ENCODE measurements around the gene SHLD2.
"Not testable (repeated sequence)": the region's sequence is repeated elsewhere in the genome, so short reads cannot be mapped to it uniquely, and the experiment has no call there.

SHLD2 gene

GRCh38 chr10:87206922-87207321, 111.9 kb downstream of the SHLD2 start:
- H3K36me3 ChIP-seq (ENCODE audit: insufficient read depth, low read depth, low read length); H3K27me3 ChIP-seq (ENCODE audit: insufficient read depth, low read length); H3K4me1 ChIP-seq (ENCODE audit: insufficient read depth, low read length); H3K9me3 ChIP-seq (ENCODE audit: insufficient read depth, low read depth, low read length); H3K4me3 ChIP-seq (ENCODE audit: low read length); H3K9ac ChIP-seq (ENCODE audit: low read depth, low read length); H3K27ac ChIP-seq (ENCODE audit: low read length): not testable (repeated sequence)

GRCh38 chr10:87210309-87210708, 115.3 kb downstream of the SHLD2 start:
- H3K4me1 ChIP-seq (ENCODE audit: insufficient read depth, low read length): not testable (repeated sequence)

DNA sequence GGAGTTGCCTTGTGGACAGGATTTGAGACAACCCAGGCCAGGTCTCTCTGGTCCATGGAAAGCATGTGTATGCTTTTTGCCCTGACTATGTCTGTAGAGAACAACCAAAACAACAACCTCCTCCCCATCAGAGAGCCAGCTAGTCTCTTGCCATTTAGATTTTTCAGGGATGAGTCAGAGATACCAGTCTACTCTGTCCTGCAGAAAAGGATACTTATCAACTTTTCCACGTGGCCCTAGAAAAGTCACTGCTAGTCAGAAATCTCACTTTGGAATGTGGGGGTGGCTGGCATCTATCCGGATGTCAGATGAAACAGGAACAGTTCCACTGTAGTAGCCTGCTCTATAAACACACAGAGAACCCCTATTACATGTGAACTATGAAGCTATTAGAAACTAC, 116.8 kb downstream of the SHLD2 start:
- H3K27me3 ChIP-seq (ENCODE audit: insufficient read depth, low read length); H3K4me1 ChIP-seq (ENCODE audit: insufficient read depth, low read length); H3K27ac ChIP-seq (ENCODE audit: low read length); H3K36me3 ChIP-seq (ENCODE audit: insufficient read depth, low read depth, low read length); H3K9me3 ChIP-seq (ENCODE audit: insufficient read depth, low read depth, low read length); H3K9ac ChIP-seq (ENCODE audit: low read depth, low read length); H3K4me3 ChIP-seq (ENCODE audit: low read length): not testable (repeated sequence)

More at GRCh38 chr10:87210309-87210708, 115.3 kb downstream of the SHLD2 start:
- not testable (repeated sequence) for H3K9ac ChIP-seq (ENCODE audit: low read depth, low read length); H3K4me3 ChIP-seq (ENCODE audit: low read length); H3K9me3 ChIP-seq (ENCODE audit: insufficient read depth, low read depth, low read length); H3K27ac ChIP-seq (ENCODE audit: low read length); H3K27me3 ChIP-seq (ENCODE audit: insufficient read depth, low read length); H3K36me3 ChIP-seq (ENCODE audit: insufficient read depth, low read depth, low read length)

GRCh38 chr10:87213150-87213765, 118.3 kb downstream of the SHLD2 start:
- H3K4me1 ChIP-seq (ENCODE audit: insufficient read depth, low read length); H3K4me3 ChIP-seq (ENCODE audit: low read length); H3K9ac ChIP-seq (ENCODE audit: low read depth, low read length); H3K27me3 ChIP-seq (ENCODE audit: insufficient read depth, low read length); H3K36me3 ChIP-seq (ENCODE audit: insufficient read depth, low read depth, low read length); H3K9me3 ChIP-seq (ENCODE audit: insufficient read depth, low read depth, low read length); H3K27ac ChIP-seq (ENCODE audit: low read length): not testable (repeated sequence)

- not testable (repeated sequence) for H3K27ac ChIP-seq (ENCODE audit: low read length); H3K9me3 ChIP-seq (ENCODE audit: insufficient read depth, low read depth, low read length); H3K9ac ChIP-seq (ENCODE audit: low read depth, low read length); H3K4me1 ChIP-seq (ENCODE audit: insufficient read depth, low read length); H3K36me3 ChIP-seq (ENCODE audit: insufficient read depth, low read depth, low read length); H3K27me3 ChIP-seq (ENCODE audit: insufficient read depth, low read length); H3K4me3 ChIP-seq (ENCODE audit: low read length)
These were observed 118.8 kb downstream of the SHLD2 start for GRCh38 chr10:87213806-87214205.

DNA sequence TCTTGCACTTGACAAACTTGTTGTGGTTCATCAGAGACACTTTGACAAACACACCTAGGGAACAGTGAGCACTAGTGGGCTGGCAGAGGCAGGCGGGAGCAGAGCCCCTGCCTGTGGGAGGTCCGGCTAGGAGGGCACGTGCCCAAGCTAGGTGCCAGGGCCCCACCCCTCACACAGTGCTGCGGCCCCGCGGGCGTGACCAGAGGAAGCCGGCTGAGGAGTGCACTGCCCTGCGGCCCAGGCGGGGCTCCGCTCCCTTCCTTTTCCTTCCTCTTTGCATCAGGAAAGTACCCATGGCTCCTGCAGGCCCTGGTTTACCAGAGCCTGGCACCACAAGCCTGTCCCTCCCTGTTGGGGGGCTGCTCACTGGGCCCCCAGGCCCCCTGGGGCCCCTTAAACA, 121.1 kb downstream of the SHLD2 start:
- not testable (repeated sequence) for H3K4me1 ChIP-seq (ENCODE audit: insufficient read depth, low read length); H3K9ac ChIP-seq (ENCODE audit: low read depth, low read length); H3K27ac ChIP-seq (ENCODE audit: low read length)

GRCh38 chr10:87219370-87219769, 124.4 kb downstream of the SHLD2 start:
- not testable (repeated sequence) for H3K4me3 ChIP-seq (ENCODE audit: low read length); H3K9me3 ChIP-seq (ENCODE audit: insufficient read depth, low read depth, low read length); H3K27ac ChIP-seq (ENCODE audit: low read length); H3K36me3 ChIP-seq (ENCODE audit: insufficient read depth, low read depth, low read length); H3K4me1 ChIP-seq (ENCODE audit: insufficient read depth, low read length); H3K27me3 ChIP-seq (ENCODE audit: insufficient read depth, low read length); H3K9ac ChIP-seq (ENCODE audit: low read depth, low read length)

More for the DNA sequence above, 121.1 kb downstream of the SHLD2 start:
- H3K27me3 ChIP-seq (ENCODE audit: insufficient read depth, low read length); H3K36me3 ChIP-seq (ENCODE audit: insufficient read depth, low read depth, low read length); H3K4me3 ChIP-seq (ENCODE audit: low read length); H3K9me3 ChIP-seq (ENCODE audit: insufficient read depth, low read depth, low read length): not testable (repeated sequence)

- not testable (repeated sequence) for H3K4me1 ChIP-seq (ENCODE audit: insufficient read depth, low read length); H3K9me3 ChIP-seq (ENCODE audit: insufficient read depth, low read depth, low read length); H3K36me3 ChIP-seq (ENCODE audit: insufficient read depth, low read depth, low read length); H3K27ac ChIP-seq (ENCODE audit: low read length); H3K9ac ChIP-seq (ENCODE audit: low read depth, low read length); H3K27me3 ChIP-seq (ENCODE audit: insufficient read depth, low read length); H3K4me3 ChIP-seq (ENCODE audit: low read length)
These were observed 127.8 kb downstream of the SHLD2 start for GRCh38 chr10:87222789-87223188.

DNA sequence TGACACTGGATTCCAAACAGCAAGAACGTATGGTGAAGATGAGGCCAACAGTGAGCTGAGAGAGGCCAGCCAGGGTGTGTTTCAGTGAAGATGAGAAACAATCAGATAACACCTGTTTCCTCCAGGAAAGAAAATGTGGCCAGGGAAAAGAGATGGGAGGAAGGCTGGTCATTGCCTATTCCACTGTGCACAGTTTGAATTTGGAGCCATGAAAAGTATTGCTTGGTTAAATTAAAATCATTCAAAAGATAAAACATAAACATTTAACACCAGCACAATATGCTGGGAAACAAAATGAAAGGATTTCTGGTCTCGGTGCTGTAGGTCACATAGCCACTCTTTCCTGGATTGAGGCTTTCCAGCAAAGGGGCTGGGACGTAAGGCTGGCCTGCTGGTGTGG, 130.1 kb downstream of the SHLD2 start, which contains the start of gene NUTM2A:
TSS of gene NUTM2A (plus strand) at position 301 of the 400 bp plus-strand sequence. CDS start 383 bp downstream, outside the sequence.
- H3K9ac ChIP-seq (ENCODE audit: low read depth, low read length); H3K4me3 ChIP-seq (ENCODE audit: low read length); H3K4me1 ChIP-seq (ENCODE audit: insufficient read depth, low read length); H3K27ac ChIP-seq (ENCODE audit: low read length); H3K9me3 ChIP-seq (ENCODE audit: insufficient read depth, low read depth, low read length); H3K36me3 ChIP-seq (ENCODE audit: insufficient read depth, low read depth, low read length); H3K27me3 ChIP-seq (ENCODE audit: insufficient read depth, low read length): not testable (repeated sequence)

DNA sequence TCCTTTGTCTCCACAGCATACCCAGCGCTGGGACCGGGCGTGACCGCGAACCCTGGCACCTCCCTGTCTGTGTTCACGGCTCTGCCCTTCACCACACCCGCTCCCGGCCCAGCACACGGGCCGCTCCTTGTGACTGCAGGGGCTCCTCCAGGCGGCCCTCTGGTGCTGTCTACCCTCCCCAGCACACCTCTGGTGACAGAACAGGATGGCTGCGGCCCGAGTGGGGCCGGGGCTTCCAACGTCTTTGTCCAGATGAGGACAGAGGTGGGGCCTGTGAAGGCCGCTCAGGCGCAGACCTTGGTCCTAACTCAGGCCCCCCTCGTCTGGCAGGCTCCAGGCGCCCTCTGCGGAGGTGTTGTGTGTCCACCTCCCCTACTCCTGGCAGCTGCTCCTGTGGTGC, 133.2 kb downstream of the SHLD2 start:
- not testable (repeated sequence) for H3K27ac ChIP-seq (ENCODE audit: low read length); H3K9ac ChIP-seq (ENCODE audit: low read depth, low read length); H3K9me3 ChIP-seq (ENCODE audit: insufficient read depth, low read depth, low read length); H3K4me3 ChIP-seq (ENCODE audit: low read length); H3K36me3 ChIP-seq (ENCODE audit: insufficient read depth, low read depth, low read length); H3K27me3 ChIP-seq (ENCODE audit: insufficient read depth, low read length); H3K4me1 ChIP-seq (ENCODE audit: insufficient read depth, low read length)

- not testable (repeated sequence) for H3K27ac ChIP-seq (ENCODE audit: low read length); H3K9ac ChIP-seq (ENCODE audit: low read depth, low read length); H3K36me3 ChIP-seq (ENCODE audit: insufficient read depth, low read depth, low read length); H3K4me3 ChIP-seq (ENCODE audit: low read length); H3K4me1 ChIP-seq (ENCODE audit: insufficient read depth, low read length); H3K9me3 ChIP-seq (ENCODE audit: insufficient read depth, low read depth, low read length); H3K27me3 ChIP-seq (ENCODE audit: insufficient read depth, low read length)
These were observed 134.2 kb downstream of the SHLD2 start for GRCh38 chr10:87229211-87229610.

DNA sequence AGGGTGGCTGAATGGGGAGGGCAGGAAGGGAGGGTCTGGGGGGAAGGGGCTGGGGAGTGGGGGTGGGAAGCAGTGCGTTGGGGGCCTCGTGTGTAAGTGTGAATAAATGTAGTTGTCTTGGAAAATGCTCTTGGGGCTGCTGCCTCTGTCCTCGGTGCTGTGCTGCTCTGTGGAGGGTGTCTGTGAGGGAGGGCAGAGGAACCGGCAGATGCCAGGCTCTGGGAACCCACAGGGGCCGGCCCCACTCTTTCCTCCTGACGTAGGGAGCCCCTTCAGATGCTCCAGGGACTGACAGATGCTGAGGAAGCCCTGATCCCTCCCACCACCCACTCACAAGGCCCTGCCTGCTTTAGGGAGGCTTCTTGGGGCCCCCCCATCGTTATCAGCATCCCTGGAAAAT, 139.8 kb downstream of the SHLD2 start:
- H3K9me3 ChIP-seq (ENCODE audit: insufficient read depth, low read depth, low read length); H3K27ac ChIP-seq (ENCODE audit: low read length); H3K36me3 ChIP-seq (ENCODE audit: insufficient read depth, low read depth, low read length); H3K4me3 ChIP-seq (ENCODE audit: low read length); H3K9ac ChIP-seq (ENCODE audit: low read depth, low read length); H3K4me1 ChIP-seq (ENCODE audit: insufficient read depth, low read length); H3K27me3 ChIP-seq (ENCODE audit: insufficient read depth, low read length): not testable (repeated sequence)

GRCh38 chr10:87237244-87237643, 142.2 kb downstream of the SHLD2 start:
- not testable (repeated sequence) for H3K4me1 ChIP-seq (ENCODE audit: insufficient read depth, low read length); H3K9me3 ChIP-seq (ENCODE audit: insufficient read depth, low read depth, low read length); H3K9ac ChIP-seq (ENCODE audit: low read depth, low read length); H3K4me3 ChIP-seq (ENCODE audit: low read length); H3K36me3 ChIP-seq (ENCODE audit: insufficient read depth, low read depth, low read length); H3K27me3 ChIP-seq (ENCODE audit: insufficient read depth, low read length); H3K27ac ChIP-seq (ENCODE audit: low read length)

Measured in iPS-20b (cell line).